Vagina (tissue), 2 donors: Measurements from ENCODE around the gene CNST.

Experiments used
- POLR2A ChIP-seq, 2 donors: fragments of 450-650 bp; IDR thresholded peaks; one replicate each; pipeline ENCODE4 v1.6.1; 2017; ENCODE audit warnings: antibody characterized with exemption in 2 of 2, mild to moderate bottlenecking in 2 of 2, moderate library complexity in 2 of 2
- POLR2AphosphoS5 ChIP-seq, 2 donors: sonication (generic); formaldehyde crosslinking; IDR thresholded peaks; one replicate each; pipeline ENCODE4 v1.9.0; 2017; ENCODE audit warnings: antibody characterized with exemption in 2 of 2, mild to moderate bottlenecking in 2 of 2, low read depth in 1 of 2; ENCODE audit not compliant: insufficient read depth in 1 of 2
- TF ChIP-seq, protein P1 (sequence below), 3 experiments: fragments of 450-650 bp in 2 of 3; fragments of 200-600 bp in 1 of 3; sonication (generic) in 1 of 3; IDR thresholded peaks; one replicate each; pipeline ENCODE4 v1.5.1; 2017 to 2019; ENCODE audit warnings: antibody characterized with exemption in 3 of 3, mild to moderate bottlenecking in 2 of 3, moderate library complexity in 2 of 3

- TF ChIP-seq, protein P1, sequence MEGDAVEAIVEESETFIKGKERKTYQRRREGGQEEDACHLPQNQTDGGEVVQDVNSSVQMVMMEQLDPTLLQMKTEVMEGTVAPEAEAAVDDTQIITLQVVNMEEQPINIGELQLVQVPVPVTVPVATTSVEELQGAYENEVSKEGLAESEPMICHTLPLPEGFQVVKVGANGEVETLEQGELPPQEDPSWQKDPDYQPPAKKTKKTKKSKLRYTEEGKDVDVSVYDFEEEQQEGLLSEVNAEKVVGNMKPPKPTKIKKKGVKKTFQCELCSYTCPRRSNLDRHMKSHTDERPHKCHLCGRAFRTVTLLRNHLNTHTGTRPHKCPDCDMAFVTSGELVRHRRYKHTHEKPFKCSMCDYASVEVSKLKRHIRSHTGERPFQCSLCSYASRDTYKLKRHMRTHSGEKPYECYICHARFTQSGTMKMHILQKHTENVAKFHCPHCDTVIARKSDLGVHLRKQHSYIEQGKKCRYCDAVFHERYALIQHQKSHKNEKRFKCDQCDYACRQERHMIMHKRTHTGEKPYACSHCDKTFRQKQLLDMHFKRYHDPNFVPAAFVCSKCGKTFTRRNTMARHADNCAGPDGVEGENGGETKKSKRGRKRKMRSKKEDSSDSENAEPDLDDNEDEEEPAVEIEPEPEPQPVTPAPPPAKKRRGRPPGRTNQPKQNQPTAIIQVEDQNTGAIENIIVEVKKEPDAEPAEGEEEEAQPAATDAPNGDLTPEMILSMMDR (IDR thresholded peaks at IDR 0.05) = no peak
- TF ChIP-seq POLR2A (IDR thresholded peaks at IDR 0.05) = no peak
- no peak for TF ChIP-seq POLR2AphosphoS5 (IDR thresholded peaks at IDR 0.05; ENCODE audit: insufficient read depth in 1 of 2, low read depth in 1 of 2)
Observed at GRCh38 chr1:246580497-246581370, 14.5 kb downstream of the CNST start.
